ENCODE measurements around the gene PRAC1. TPM values are rescaled to one million over a fixed set of nuclear protein-coding genes. Genes with fewer than 3 reads are reported as not detected.

The PRAC1 gene
- total RNA-seq, 2 experiments from 2014 or later: not detected

GRCh38 chr17:48722915-48723422, 651 bp upstream of the PRAC1 start, which contains the start of gene PRAC2:
PRAC2 (plus strand) TSS chr17:48723185; CDS start chr17:48724411, 1,226 bp downstream.
- BruUV-seq (replicated peaks): no TSS peak
- Histone ChIP-seq H4K20me1 (ENCODE audit: insufficient read depth, low read length) (no peaks in the 10 kb centered on the region), H3K9me3 (ENCODE audit: low read length) (no peaks in the 10 kb centered on the region), H3K4me1 (ENCODE audit: insufficient read depth, low read length, poor library complexity, severe bottlenecking) (no peaks in the 10 kb centered on the region), H3K4me2 (ENCODE audit: low read length) (no peak within 1 kb of the TSS), H3K9me2 (ENCODE audit: insufficient read depth, low read length) (no peaks in the 10 kb centered on the region), H2AFZ (ENCODE audit: low read length) (no peak within 1 kb of the TSS), H3K4me3 (ENCODE audit: low read depth, low read length, poor library complexity, severe bottlenecking) (no peak within 1 kb of the TSS), H3K79me2 (ENCODE audit: insufficient read depth, low read depth, low read length) (no peaks in the 10 kb centered on the region), H3K27ac (ENCODE audit: low read depth, low read length, poor library complexity, severe bottlenecking) (no peak within 1 kb of the TSS), H3K36me3 (ENCODE audit: insufficient read depth, low read length) (no peaks in the 10 kb centered on the region)
- TF ChIP-seq CTCF (conservative IDR thresholded peaks at IDR 0.05; ENCODE audit: low read length) (no peak), EZH2phosphoT487 (IDR thresholded peaks at IDR 0.05; ENCODE audit: borderline replicate concordance, low read depth, low read length) (no peak)
- DNase-seq (ENCODE audit: low spot score): no peak
- CTCF ChIA-PET (ENCODE audit: unreplicated experiment): interaction anchor here (0.9 kb wide), 1 partner anchor 348 kb away, joined by 3 read pairs; no protein-coding TSS in a partner anchor
- intact Hi-C loops (cut with micrococcal nuclease; ENCODE audit: unreplicated experiment): loop anchor here (10.0 kb wide), 1 partner anchor 82 kb away; no protein-coding TSS in a partner anchor
- POLR2A ChIA-PET: no interaction called here

- CTCF ChIA-PET (ENCODE audit: unreplicated experiment): no interaction called here
- Histone ChIP-seq H3K27ac (ENCODE audit: low read depth, low read length, poor library complexity, severe bottlenecking) (no peak overlapping the region), H3K79me2 (ENCODE audit: insufficient read depth, low read depth, low read length) (no peaks in the 10 kb centered on the region), H3K4me2 (ENCODE audit: low read length) (no peak overlapping the region), H3K9me2 (ENCODE audit: insufficient read depth, low read length) (no peaks in the 10 kb centered on the region), H3K36me3 (ENCODE audit: insufficient read depth, low read length) (no peaks in the 10 kb centered on the region), H3K4me3 (ENCODE audit: low read depth, low read length, poor library complexity, severe bottlenecking) (no peak overlapping the region), H2AFZ (ENCODE audit: low read length) (no peak overlapping the region), H3K9me3 (ENCODE audit: low read length) (no peaks in the 10 kb centered on the region), H3K4me1 (ENCODE audit: insufficient read depth, low read length, poor library complexity, severe bottlenecking) (no peaks in the 10 kb centered on the region), H4K20me1 (ENCODE audit: insufficient read depth, low read length) (no peaks in the 10 kb centered on the region)
- intact Hi-C loops (cut with micrococcal nuclease; ENCODE audit: unreplicated experiment): loop anchor here (10.0 kb wide), 1 partner anchor 84 kb away; no protein-coding TSS in a partner anchor
- POLR2A ChIA-PET: no interaction called here
- no peak for TF ChIP-seq CTCF (conservative IDR thresholded peaks at IDR 0.05; ENCODE audit: low read length)
- no peak for TF ChIP-seq EZH2phosphoT487 (IDR thresholded peaks at IDR 0.05; ENCODE audit: borderline replicate concordance, low read depth, low read length)
- DNase-seq (ENCODE audit: low spot score): no peak
- no TSS peak for BruUV-seq (replicated peaks)
Observed at GRCh38 chr17:48721009-48721402, 1.3 kb downstream of the PRAC1 start.

- Histone ChIP-seq H3K4me3 (ENCODE audit: low read depth, low read length, poor library complexity, severe bottlenecking) (no peak overlapping the region), H3K4me2 (ENCODE audit: low read length) (no peak overlapping the region), H3K36me3 (ENCODE audit: insufficient read depth, low read length) (no peaks in the 10 kb centered on the region), H4K20me1 (ENCODE audit: insufficient read depth, low read length) (no peaks in the 10 kb centered on the region), H2AFZ (ENCODE audit: low read length) (no peak overlapping the region), H3K9me3 (ENCODE audit: low read length) (no peaks in the 10 kb centered on the region), H3K9me2 (ENCODE audit: insufficient read depth, low read length) (no peaks in the 10 kb centered on the region), H3K4me1 (ENCODE audit: insufficient read depth, low read length, poor library complexity, severe bottlenecking) (no peaks in the 10 kb centered on the region), H3K79me2 (ENCODE audit: insufficient read depth, low read depth, low read length) (no peaks in the 10 kb centered on the region), H3K27ac (ENCODE audit: low read depth, low read length, poor library complexity, severe bottlenecking) (no peak overlapping the region)
- no peak for TF ChIP-seq EZH2phosphoT487 (IDR thresholded peaks at IDR 0.05; ENCODE audit: borderline replicate concordance, low read depth, low read length)
- TF ChIP-seq CTCF (conservative IDR thresholded peaks at IDR 0.05; ENCODE audit: low read length): no peak
- DNase-seq (ENCODE audit: low spot score): no peak
- ChIA-PET CTCF (ENCODE audit: unreplicated experiment) (no interaction called here), POLR2A (no interaction called here)
- no TSS peak for BruUV-seq (replicated peaks)
- intact Hi-C loops (cut with micrococcal nuclease; ENCODE audit: unreplicated experiment): loop anchor here (10.0 kb wide), 1 partner anchor 84 kb away; no protein-coding TSS in a partner anchor
Observed at GRCh38 chr17:48720266-48721008, 1.9 kb downstream of the PRAC1 start.

Data from OCI-LY7 (cell line).